Central memory CD4-positive, alpha-beta T cell (primary cell): ENCODE data around the gene PRRG3.

ENCODE experiments used
- DNase-seq: peaks from one replicate; pipeline ENCODE4 v3.0.0; 2022

PRRG3 gene

DNA sequence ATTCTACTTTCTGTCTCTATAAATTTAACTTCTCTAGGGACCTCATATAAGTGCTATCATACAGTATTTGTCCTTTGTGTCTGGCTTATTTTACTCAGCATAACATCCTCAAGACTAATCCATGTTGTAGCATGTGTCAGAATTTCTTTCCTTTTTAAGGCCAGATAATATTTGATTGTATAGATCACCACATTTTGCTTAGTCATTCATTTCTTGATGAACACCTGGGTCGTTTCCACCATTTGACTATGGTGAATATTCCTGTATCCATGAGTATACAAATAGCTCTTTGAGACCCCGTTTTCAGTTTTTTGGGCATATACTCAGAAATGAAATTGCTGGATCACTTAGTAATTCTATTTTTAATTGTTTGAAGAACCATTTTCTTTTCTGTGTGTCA is 51.2 kb downstream of the PRRG3 start:
- DNase-seq: no peak

DNA sequence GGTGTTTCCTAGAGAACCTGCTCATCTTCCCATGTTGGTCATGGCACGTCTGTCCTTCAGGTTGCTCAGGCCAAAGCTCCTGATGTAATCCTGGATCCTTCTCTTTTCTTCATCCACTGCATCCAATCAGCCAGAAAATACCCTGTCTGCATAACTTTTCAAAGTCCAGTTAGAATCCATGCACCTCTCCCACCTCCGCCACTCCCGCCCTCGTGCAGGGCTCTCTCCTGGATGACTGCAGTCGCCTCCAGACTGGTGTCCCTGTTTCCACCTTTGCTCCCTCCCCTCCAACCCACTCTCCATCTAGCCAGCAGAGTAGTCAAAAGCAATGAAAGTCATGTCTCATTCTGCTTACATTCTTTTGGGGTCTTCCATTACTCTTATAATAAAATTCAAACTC is 55.3 kb downstream of the PRRG3 start:
- no peak for DNase-seq

DNA sequence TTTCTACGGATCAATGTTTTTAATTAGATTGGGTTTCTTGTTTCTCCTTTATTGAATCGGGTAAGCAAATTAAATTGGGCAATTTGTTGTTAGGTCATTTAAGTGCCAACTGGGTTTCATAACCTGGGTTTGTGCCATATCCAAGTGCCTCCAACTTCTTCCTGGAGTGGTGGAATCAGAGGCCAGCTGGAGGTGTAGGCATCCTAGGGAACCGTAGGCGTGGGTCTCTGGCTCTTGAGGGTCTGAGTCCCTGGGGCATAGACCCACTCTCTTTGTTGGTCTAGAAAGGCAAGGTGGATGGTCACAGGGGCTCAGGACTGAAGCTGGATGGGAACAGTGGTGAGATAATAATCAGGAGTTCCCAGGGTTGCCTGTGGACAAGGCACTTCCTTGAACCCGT is 57.6 kb downstream of the PRRG3 start:
- no peak for DNase-seq

DNA sequence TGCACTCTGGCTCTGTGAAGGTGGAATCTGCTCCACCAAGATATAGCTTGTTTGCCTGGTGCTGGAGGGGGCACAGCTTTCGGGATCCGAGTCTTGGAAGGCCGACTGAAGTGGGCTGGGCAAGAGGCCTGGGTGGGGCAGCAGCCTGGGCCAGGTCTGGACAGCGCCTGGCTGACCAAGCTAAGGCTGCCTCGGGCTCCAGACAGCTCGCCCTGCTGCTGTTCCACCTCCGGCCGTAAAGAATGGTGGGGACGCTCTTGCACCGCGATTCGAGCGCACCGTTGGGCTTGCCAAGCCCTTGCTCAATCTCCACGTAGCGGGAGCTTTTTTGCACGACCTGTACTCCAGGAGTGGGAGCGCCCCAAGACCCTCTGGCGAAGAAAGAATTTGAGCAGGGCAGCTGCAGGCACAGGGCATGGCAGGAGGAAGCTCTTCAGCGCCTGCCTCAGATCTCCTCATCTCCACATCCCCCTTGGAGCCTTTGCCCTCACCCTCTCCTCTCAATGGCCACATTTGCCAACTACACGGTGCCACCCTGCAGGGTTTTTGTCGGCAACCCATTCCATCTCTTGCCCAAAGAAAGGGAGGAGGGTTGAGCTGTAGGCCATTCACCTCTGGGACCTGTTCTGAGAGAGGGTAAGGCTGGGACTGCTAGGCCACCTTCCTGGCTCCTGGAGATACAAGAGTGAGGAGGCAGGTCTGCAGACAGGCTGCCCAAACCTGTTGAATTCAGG is 58.2 kb downstream of the PRRG3 start:
- DNase-seq: no peak

DNA sequence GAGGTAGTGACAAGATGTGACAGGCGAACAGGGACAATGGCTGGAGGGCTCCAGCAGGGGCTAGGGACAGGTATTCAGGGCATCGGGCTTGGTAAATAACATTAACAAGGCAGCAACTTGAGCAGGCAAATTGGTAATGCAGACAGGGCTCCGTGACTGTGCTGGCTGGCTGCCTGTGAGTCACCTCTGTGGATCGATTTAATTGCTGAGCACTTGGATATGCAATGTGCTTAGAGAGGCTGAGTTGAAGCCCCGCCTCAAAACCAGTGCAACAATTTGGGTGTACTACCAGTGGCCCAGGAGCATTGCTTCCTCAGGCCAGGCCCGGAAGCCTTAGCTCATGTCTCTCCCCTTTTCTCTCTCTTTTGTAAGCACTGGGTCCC is 58.8 kb downstream of the PRRG3 start:
- DNase-seq: no peak

DNA sequence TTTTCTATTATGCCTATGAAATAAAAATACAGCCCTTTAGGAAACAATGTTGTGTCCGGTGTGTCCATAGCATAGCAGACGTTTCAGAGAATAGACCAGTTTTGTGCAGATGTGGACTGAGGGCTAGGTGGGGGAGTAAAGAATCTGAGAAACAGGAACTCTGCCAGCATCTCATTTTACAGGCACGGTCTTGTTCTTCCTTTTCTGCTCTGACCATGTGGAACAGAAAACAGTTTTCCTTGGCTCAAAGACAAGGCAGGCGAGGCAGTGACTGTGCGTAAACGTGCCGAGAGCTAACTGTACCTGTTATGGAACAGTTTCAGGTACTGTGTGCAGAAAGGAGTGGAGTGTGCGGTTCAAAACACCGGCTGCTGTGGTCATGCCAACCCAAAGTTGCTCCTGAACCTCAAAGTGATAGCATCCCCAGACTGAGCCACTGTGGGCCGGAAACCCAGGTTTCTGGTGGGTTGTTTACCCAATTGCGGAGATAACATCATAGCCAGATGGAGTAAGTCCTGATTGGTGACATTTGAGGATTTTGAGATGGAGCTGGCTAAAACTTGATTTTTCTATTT is 59.5 kb downstream of the PRRG3 start:
- no peak for DNase-seq
